ENCODE results near the gene PUM1. TPM values are rescaled to one million over a fixed set of nuclear protein-coding genes. Genes with fewer than 3 reads are reported as not detected.

PUM1 gene
- total RNA-seq, 1 donor from 2014 or later, result 71.1 TPM

- ATAC-seq (no peak), DNase-seq (ENCODE audit: missing footprints) (no peak)
- intact Hi-C loops (cut with DNase I), result loop anchor here (5.0 kb wide), 1 partner anchor 53 kb away; no protein-coding TSS in a partner anchor
These were observed 160.6 kb downstream of the PUM1 start for GRCh38 chr1:30904962-30905335.

DNA sequence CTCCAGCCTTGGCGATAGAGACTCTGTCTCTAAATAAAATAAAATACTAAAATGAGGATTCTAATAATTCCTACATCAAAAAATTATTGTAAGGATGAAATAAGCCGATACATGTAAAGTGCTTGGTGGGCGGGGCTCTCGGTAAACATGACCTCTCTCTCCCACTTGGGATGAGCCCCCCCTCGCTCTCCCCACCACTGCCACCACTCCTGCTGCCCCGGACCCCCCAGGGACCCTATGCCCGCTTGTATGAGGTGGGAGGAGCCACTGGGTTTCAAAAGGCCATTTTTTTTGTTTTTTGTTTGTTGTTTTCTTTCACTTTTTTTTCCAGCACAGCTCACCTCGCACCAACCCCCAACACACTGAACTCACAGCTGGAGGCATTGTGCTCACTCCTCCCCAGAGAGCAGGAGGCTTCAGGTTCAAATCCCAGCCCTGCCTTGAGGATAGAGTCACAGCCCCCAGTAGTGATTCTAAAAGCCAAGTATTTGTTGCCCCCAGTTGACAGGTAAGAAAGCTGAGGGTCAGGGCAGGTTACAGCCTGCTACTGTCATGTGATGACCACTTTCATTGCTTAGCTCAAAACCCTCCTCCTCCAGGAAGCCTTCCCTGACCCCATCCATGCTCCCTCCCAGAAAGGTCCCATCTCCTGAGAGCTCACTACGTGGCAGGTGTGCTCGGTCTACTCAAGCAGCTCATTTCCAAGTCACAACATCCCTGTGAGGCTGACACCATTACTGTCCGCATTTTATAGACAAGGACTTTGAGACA is 161.1 kb downstream of the PUM1 start:
- intact Hi-C loops (cut with DNase I), result no loop called here
- ATAC-seq, result no peak
- DNase-seq (ENCODE audit: missing footprints), result no peak

GRCh38 chr1:30903343-30904034 is 162.0 kb downstream of the PUM1 start:
- ATAC-seq (no peak), DNase-seq (ENCODE audit: missing footprints) (peak; percentile 30)
- intact Hi-C loops (cut with DNase I), result no loop called here

GRCh38 chr1:30902593-30903290 is 162.8 kb downstream of the PUM1 start:
- intact Hi-C loops (cut with DNase I), result no loop called here
- ATAC-seq, result no peak
- DNase-seq (ENCODE audit: missing footprints), result peak; percentile 65

DNA sequence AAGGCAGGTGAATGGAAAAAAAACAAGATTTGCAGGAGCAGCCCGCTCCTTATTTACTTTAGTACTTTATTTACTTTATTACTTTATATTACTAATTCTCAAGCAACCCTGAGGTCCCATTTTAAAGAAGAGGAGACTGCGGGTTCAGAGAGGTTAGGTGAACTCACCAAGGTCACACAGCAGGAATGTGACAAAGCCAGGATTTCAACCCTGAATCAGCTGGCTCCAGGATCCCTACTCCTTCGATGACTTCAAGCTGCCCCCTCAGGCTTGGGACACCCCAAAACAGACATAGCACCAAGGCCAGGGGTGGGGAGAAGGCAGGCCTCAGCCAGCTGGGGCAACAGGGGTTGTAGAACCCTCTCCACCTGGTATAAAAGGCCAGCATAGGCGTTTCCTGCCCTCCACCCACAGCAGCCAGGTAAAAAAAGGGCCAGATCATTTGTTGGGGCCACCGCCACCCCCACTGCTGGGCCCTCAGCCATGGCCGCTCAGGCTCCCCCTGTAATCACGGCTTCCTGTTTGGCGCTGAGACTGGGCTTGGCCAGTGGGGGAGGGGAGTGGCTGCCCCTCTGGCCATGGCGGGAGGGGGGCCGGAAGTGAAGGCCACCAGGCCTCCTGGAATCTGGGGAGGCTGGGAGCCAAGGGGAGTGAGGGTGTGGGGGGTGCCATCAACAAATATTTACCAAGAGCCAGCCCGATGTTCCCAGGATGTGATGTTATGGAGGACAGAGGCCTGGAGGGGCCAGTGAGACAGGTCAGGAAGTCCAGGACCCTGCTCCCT is 163.5 kb downstream of the PUM1 start:
- intact Hi-C loops (cut with DNase I), result no loop called here
- peak; percentile 37 for DNase-seq (ENCODE audit: missing footprints)
- peak; percentile 37 for ATAC-seq

- DNase-seq (ENCODE audit: missing footprints), result peak; percentile 32
- ATAC-seq, result no peak
- intact Hi-C loops (cut with DNase I), result no loop called here
These were observed 164.5 kb downstream of the PUM1 start for GRCh38 chr1:30900931-30901560.

DNA sequence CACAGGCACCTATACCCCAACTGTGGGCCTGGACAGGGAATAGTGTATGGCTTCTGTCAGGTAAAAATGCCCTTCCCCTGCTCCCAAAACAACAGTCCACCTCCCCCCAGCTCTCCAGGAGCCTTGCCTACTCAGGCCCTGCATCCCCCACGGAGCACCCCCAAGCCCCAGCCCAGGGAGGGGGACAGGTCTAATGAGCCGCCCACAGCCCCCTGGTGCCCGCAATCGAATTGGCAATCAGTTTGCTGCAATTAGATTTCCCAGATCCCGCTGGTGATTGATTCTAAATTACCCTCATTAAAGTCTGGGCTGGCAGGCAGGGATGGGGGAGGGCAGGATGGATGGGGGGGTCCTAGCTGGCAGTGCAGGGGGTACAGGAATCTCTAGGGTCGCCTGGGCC is 165.0 kb downstream of the PUM1 start:
- DNase-seq (ENCODE audit: missing footprints) (peak; percentile 27), ATAC-seq (no peak)
- intact Hi-C loops (cut with DNase I), result no loop called here

DNA sequence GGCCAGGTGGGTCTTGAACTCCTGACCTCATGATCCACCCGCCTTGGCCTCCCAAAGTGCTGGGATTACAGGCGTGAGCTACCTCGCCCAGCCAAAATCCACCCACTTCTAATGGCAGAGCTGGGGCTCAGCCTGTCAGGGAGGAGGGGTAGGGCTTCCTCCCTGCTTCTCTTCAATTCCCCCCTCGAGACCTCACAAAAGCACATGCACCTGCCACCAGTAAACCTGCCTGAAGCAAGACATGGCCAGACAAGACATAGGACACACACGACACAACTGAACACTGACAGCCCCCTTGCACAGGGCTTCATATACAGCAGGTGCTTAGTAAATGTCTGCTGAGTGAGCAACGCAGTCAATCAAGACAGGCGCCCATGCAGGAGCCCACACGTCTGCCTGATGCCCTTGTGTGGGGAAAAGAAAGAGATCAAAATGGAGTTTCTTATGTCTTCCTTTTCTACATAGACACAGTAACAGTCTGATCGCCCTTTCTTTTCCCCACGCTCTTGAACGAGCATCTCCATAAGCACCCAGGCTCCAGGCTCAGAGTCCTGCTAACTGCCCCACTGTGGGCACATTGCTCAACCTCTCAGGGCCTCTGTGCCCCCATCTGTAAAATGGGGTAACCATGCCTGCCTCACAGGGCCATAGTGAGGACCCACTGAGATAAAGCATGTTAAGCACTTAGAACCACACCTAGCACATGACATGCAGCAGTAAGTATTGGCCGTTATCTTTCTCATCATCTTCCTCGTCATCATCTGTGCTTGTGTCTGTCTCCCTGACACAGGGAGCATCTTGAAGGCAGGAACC is 165.7 kb downstream of the PUM1 start:
- ATAC-seq (no peak), DNase-seq (ENCODE audit: missing footprints) (no peak)
- intact Hi-C loops (cut with DNase I), result no loop called here

- ATAC-seq, result no peak
- intact Hi-C loops (cut with DNase I), result no loop called here
These were observed 167.3 kb downstream of the PUM1 start for GRCh38 chr1:30898031-30898815.

DNA sequence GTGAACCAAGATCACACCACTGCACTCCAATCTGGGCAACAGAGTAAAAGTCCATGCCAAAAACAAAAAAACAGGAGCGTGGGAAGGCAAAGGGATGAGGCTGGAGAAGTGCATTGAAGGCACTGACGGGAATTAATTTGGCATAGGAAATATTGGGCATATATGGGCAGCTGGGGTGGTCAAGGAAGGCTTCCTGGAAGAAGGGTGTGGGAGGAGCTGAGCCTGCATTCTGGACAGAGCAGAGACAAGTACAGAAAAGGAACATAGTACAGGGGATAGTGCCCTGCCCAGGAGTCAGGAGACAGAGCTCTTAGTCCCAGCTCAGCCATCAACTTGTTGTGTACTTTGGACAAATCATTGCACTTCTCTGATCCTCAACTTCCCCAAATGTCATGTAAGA is 168.6 kb downstream of the PUM1 start:
- intact Hi-C loops (cut with DNase I), result no loop called here
- ATAC-seq, result no peak

More at GRCh38 chr1:30898031-30898815, 167.3 kb downstream of the PUM1 start:
- DNase-seq (ENCODE audit: missing footprints), result peak; percentile 43

GRCh38 chr1:30895944-30896660 is 169.4 kb downstream of the PUM1 start:
- DNase-seq (ENCODE audit: missing footprints), result peak; percentile 37
- ATAC-seq, result peak; percentile 2
- intact Hi-C loops (cut with DNase I), result no loop called here

More for the DNA sequence above, 168.6 kb downstream of the PUM1 start:
- no peak for DNase-seq (ENCODE audit: missing footprints)

DNA sequence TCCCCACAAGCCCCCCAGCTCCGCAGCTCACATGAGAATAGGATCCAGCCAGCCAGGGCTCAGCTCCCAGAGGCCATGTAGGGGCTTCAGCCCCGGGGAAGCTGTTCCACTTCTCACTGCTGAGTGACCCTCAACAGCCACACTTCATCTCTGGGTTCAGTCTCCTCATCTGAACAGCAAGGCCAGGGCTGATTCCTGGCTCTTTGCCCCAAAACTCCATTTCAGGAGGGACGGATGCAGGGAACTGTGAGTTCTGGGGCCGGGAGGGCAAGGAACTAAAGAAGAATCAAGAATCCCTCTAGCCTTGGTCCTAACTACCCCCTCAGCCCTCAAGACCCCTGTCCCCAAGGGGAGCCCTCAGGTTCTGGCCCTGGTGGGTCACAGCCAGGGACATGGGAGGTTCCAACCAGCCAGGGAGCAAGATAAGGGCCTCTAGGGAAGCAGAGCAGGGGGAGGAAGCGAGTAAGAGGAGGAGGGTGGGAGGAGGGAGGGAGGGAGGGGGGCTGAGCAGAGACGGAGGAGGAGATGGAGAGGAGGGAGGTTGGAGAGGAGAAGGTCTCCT is 170.1 kb downstream of the PUM1 start:
- intact Hi-C loops (cut with DNase I), result no loop called here

GRCh38 chr1:30894508-30894973 is 171.0 kb downstream of the PUM1 start:
- DNase-seq (ENCODE audit: missing footprints) (no peak), ATAC-seq (no peak)
- intact Hi-C loops (cut with DNase I), result no loop called here

More for the DNA sequence above, 170.1 kb downstream of the PUM1 start:
- ATAC-seq, result peak; percentile 34
- peak; percentile 62 for DNase-seq (ENCODE audit: missing footprints)

DNA sequence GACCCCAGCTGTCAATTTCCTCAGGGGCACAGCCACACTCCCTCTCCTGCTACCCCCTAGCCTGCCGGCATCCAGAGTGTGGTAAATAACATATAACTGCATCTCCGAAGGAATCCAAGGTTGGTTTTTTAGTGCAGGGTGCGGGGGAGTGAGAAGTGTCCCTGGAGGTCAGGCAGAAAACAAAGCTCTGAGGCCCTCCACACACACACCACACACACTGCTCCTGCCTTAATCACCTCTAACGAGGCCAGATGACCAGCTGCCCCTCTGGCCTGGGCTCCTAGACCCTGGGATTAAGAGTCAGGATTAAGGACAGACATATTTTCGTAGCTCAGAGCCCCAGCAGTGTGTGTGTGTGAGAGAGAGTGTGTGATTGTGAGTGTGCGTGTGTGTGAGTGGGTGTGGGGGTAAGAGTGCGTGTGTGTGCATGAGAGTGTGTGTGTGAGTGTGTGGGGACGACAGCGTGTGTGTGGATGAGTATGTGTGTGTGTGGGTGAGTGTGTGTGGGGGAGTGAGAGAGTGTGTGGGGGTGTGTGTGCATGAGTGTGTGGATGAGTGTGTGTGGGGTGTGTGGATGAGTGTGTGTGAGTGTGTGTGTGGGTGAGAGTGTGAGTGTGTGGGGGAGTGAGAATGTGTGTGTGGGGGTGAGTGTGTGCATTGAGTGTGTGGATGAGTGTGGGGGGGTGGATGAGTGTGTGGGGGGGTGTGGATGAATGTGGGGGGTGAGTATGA is 171.6 kb downstream of the PUM1 start:
- DNase-seq (ENCODE audit: missing footprints) (peak; percentile 16), ATAC-seq (no peak)
- intact Hi-C loops (cut with DNase I), result no loop called here

GRCh38 chr1:30892671-30893073 is 172.8 kb downstream of the PUM1 start:
- intact Hi-C loops (cut with DNase I), result no loop called here
- no peak for ATAC-seq

More at GRCh38 chr1:30892671-30893073, 172.8 kb downstream of the PUM1 start:
- peak; percentile 22 for DNase-seq (ENCODE audit: missing footprints)
